ENCODE measurements around the gene DLGAP5. TPM values are rescaled to one million over a fixed set of nuclear protein-coding genes. Genes with fewer than 3 reads are reported as not detected.

DLGAP5 gene
- total RNA-seq, 1 experiment from 2014 or later = 72.8 TPM

DNA sequence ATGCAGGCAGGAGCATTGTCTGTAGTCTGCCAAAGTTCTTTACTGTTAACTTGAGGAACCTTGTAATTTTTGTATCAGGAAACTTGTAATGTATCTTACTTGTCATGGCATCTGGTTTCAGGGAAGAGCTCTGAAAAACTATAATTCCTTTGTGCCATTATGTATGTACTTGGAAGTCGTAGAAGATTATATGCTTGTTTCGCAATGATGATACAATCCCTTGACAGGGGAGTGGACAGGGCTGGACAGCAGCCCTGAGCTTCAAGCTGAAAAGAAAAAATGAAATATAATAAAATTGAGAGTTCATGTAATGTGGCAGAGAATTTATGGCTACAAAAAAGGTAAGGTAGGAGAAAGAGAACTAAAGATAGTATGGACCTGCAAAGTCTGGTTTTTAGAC, 7.4 kb upstream of the DLGAP5 start:
- H3K9me3 ChIP-seq (ENCODE audit: control insufficient read depth in 1 of 2, insufficient read depth in 1 of 2, low read depth in 1 of 2, low read length in 2 of 2) = no peaks in the 10 kb centered on the region
- H2AFZ ChIP-seq (ENCODE audit: low read depth, low read length, poor library complexity, severe bottlenecking) = no peak overlapping the region
- ChIA-PET POLR2A (no interaction called here), CTCF (no interaction called here), RAD21 (ENCODE audit: low non-redundant PET in 1 of 2, low total read pairs in 2 of 2, uncharacterized antibody in 2 of 2, unreplicated experiment in 2 of 2) (no interaction called here)
- H3K79me2 ChIP-seq (ENCODE audit: insufficient read depth, low read length) = no peaks in the 10 kb centered on the region
- DNase-seq (ENCODE audit: low read depth, low spot score) (no peak), ATAC-seq (no peak)
- no peaks in the 10 kb centered on the region for H3K9me2 ChIP-seq (ENCODE audit: insufficient read depth)
- no peak for TF ChIP-seq ZNF274 (IDR thresholded peaks at IDR 0.05; ENCODE audit: low read depth, low read length)
- TF ChIP-seq SRF (IDR thresholded peaks at IDR 0.05; ENCODE audit: low read depth) = no peak
- no peak for TF ChIP-seq JUND (IDR thresholded peaks at IDR 0.05)
- no peak for TF ChIP-seq EZH2phosphoT487 (IDR thresholded peaks at IDR 0.05; ENCODE audit: borderline replicate concordance)
- no peak for TF ChIP-seq SIN3A (IDR thresholded peaks at IDR 0.05; ENCODE audit: low read depth)
- no peak for TF ChIP-seq FOSL1 (IDR thresholded peaks at IDR 0.05; ENCODE audit: low read depth)
- TF ChIP-seq POLR2AphosphoS5 (IDR thresholded peaks at IDR 0.05; ENCODE audit: low read depth, low read length) = no peak
- TF ChIP-seq EZH2 (IDR thresholded peaks at IDR 0.05) = no peak
- TF ChIP-seq POLR2A (IDR thresholded peaks at IDR 0.05; ENCODE audit: borderline replicate concordance, extremely low read depth, insufficient read depth, insufficient read length) = no peak
- TF ChIP-seq, protein P1, sequence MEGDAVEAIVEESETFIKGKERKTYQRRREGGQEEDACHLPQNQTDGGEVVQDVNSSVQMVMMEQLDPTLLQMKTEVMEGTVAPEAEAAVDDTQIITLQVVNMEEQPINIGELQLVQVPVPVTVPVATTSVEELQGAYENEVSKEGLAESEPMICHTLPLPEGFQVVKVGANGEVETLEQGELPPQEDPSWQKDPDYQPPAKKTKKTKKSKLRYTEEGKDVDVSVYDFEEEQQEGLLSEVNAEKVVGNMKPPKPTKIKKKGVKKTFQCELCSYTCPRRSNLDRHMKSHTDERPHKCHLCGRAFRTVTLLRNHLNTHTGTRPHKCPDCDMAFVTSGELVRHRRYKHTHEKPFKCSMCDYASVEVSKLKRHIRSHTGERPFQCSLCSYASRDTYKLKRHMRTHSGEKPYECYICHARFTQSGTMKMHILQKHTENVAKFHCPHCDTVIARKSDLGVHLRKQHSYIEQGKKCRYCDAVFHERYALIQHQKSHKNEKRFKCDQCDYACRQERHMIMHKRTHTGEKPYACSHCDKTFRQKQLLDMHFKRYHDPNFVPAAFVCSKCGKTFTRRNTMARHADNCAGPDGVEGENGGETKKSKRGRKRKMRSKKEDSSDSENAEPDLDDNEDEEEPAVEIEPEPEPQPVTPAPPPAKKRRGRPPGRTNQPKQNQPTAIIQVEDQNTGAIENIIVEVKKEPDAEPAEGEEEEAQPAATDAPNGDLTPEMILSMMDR (IDR thresholded peaks at IDR 0.05 in 2 of 3, conservative IDR thresholded peaks at IDR 0.05 in 1 of 3; ENCODE audit: borderline replicate concordance in 1 of 3, insufficient read depth in 1 of 3, low read depth in 2 of 3, low read length in 2 of 3) = no peak
- no peak for TF ChIP-seq ZFX (IDR thresholded peaks at IDR 0.05)
- TF ChIP-seq TCF7L2 (IDR thresholded peaks at IDR 0.05; ENCODE audit: borderline replicate concordance, extremely low read depth, insufficient read depth, insufficient read length) = no peak
- TF ChIP-seq EGR1 (IDR thresholded peaks at IDR 0.05; ENCODE audit: low read depth) = no peak
- TF ChIP-seq RAD21 (IDR thresholded peaks at IDR 0.05; ENCODE audit: low read depth) = no peak
- TF ChIP-seq CBX3 (IDR thresholded peaks at IDR 0.05; ENCODE audit: low read depth) = no peak
- H3K27ac ChIP-seq (ENCODE audit: low read depth, low read length) = no peak overlapping the region
- no peak overlapping the region for H3K9ac ChIP-seq (ENCODE audit: low read length)
- no peak overlapping the region for H3K4me3 ChIP-seq (replicated peaks in 1 of 2; ENCODE audit: low read depth in 1 of 2, low read length in 2 of 2)
- no TSS peak for BruUV-seq (replicated peaks)
- H4K20me1 ChIP-seq (ENCODE audit: insufficient read depth) = no peaks in the 10 kb centered on the region
- H3K27me3 ChIP-seq (ENCODE audit: insufficient read depth, low read length) = no peaks in the 10 kb centered on the region
- no peaks in the 10 kb centered on the region for H3K4me1 ChIP-seq (ENCODE audit: control insufficient read depth in 1 of 2, insufficient read depth in 2 of 2, low read length in 2 of 2)
- no peaks in the 10 kb centered on the region for H3K36me3 ChIP-seq (ENCODE audit: control insufficient read depth in 1 of 2, insufficient read depth in 2 of 2, low read length in 2 of 2)
- intact Hi-C loops (cut with micrococcal nuclease) = no loop called here
- H3K4me2 ChIP-seq (ENCODE audit: low read length) = no peak overlapping the region
